ENCODE results near the gene KIF5C.

Gene KIF5C

GRCh38 chr2:148885209-148885608 is 10.2 kb downstream of the KIF5C start:
- H2AK5ac ChIP-seq (ENCODE audit: low read length, severe bottlenecking): no peak overlapping the region
- H4K8ac ChIP-seq (ENCODE audit: low read length): no peak overlapping the region
- peaks cover 46 to 47% of the 10 kb centered on the region in 2 experiments for H3K27me3 ChIP-seq (ENCODE audit: control insufficient read depth in 1 of 2, insufficient read depth in 1 of 2, low read length in 2 of 2)
- no peaks in the 10 kb centered on the region for H3K79me1 ChIP-seq (replicated peaks; ENCODE audit: low read length, poor library complexity, severe bottlenecking)
- H3K18ac ChIP-seq (ENCODE audit: low read depth in 1 of 2, low read length in 2 of 2): no peak overlapping the region
- no peak overlapping the region for H4K91ac ChIP-seq (ENCODE audit: low read length)
- H3K4ac ChIP-seq (ENCODE audit: low read depth in 1 of 2, low read length in 2 of 2): no peak overlapping the region
- H2BK120ac ChIP-seq (ENCODE audit: low read depth, low read length): no peak overlapping the region
- H3K23ac ChIP-seq (ENCODE audit: low read length in 2 of 2): no peak overlapping the region
- H3K4me2 ChIP-seq (ENCODE audit: low read length, poor library complexity, severe bottlenecking): no peak overlapping the region
- WGBS: 87% methylated on average over 9 of the region's 10 CpGs
- no peak overlapping the region for H2AFZ ChIP-seq (ENCODE audit: low read depth, low read length)
- H2BK15ac ChIP-seq (ENCODE audit: low read depth, poor library complexity, severe bottlenecking): no peak overlapping the region
- H3K9ac ChIP-seq (ENCODE audit: low read length): no peak overlapping the region
- no peaks in the 10 kb centered on the region for H3K36me3 ChIP-seq (ENCODE audit: control insufficient read depth in 1 of 2, insufficient read depth in 2 of 2, low read depth in 1 of 2, low read length in 2 of 2)
- no peak for DNase-seq
- no peak overlapping the region for H3K14ac ChIP-seq (ENCODE audit: low read length in 2 of 2)
- peaks cover 7% of the 10 kb centered on the region for H3K4me1 ChIP-seq (ENCODE audit: control insufficient read depth, insufficient read depth, low read depth, low read length)
- no peak overlapping the region for H2BK5ac ChIP-seq (ENCODE audit: low read depth, low read length, poor library complexity, severe bottlenecking)
- peaks cover 6% of the 10 kb centered on the region for H3K9me3 ChIP-seq (ENCODE audit: control insufficient read depth, low read length)
- H3K27ac ChIP-seq (ENCODE audit: low read length, poor library complexity, severe bottlenecking): no peak overlapping the region
- no peak overlapping the region for H2BK12ac ChIP-seq (ENCODE audit: low read length in 2 of 2)
- no peak overlapping the region for H3K4me3 ChIP-seq (ENCODE audit: insufficient read depth in 1 of 2, low read depth in 1 of 2, low read length in 2 of 2)

- H3K9me3 ChIP-seq (ENCODE audit: control insufficient read depth, low read length): no peaks in the 10 kb centered on the region
- no peak overlapping the region for H3K4me3 ChIP-seq (ENCODE audit: insufficient read depth in 1 of 2, low read depth in 1 of 2, low read length in 2 of 2)
- whole genome bisulfite sequencing: 37% methylated on average over 3 of the region's 3 CpGs
- no peak overlapping the region for H2AK5ac ChIP-seq (ENCODE audit: low read length, severe bottlenecking)
- H3K14ac ChIP-seq (ENCODE audit: low read length in 2 of 2): peak overlapping the region in 1 of 2 experiments; percentile 48
- H3K79me1 ChIP-seq (replicated peaks; ENCODE audit: low read length, poor library complexity, severe bottlenecking): no peaks in the 10 kb centered on the region
- no peak overlapping the region for H4K91ac ChIP-seq (ENCODE audit: low read length)
- H3K27me3 ChIP-seq (ENCODE audit: control insufficient read depth in 1 of 2, insufficient read depth in 1 of 2, low read length in 2 of 2): peaks cover 46 to 51% of the 10 kb centered on the region in 2 experiments
- no peak overlapping the region for H3K23ac ChIP-seq (ENCODE audit: low read length in 2 of 2)
- H3K4ac ChIP-seq (ENCODE audit: low read depth in 1 of 2, low read length in 2 of 2): no peak overlapping the region
- no peak for DNase-seq
- no peak overlapping the region for H4K8ac ChIP-seq (ENCODE audit: low read length)
- no peak overlapping the region for H3K27ac ChIP-seq (ENCODE audit: low read length, poor library complexity, severe bottlenecking)
- H2BK15ac ChIP-seq (ENCODE audit: low read depth, poor library complexity, severe bottlenecking): no peak overlapping the region
- H3K9ac ChIP-seq (ENCODE audit: low read length): no peak overlapping the region
- H3K18ac ChIP-seq (ENCODE audit: low read depth in 1 of 2, low read length in 2 of 2): no peak overlapping the region
- no peaks in the 10 kb centered on the region for H3K36me3 ChIP-seq (ENCODE audit: control insufficient read depth in 1 of 2, insufficient read depth in 2 of 2, low read depth in 1 of 2, low read length in 2 of 2)
- H3K4me1 ChIP-seq (ENCODE audit: control insufficient read depth, insufficient read depth, low read depth, low read length): peaks cover 7% of the 10 kb centered on the region
- no peak overlapping the region for H2BK12ac ChIP-seq (ENCODE audit: low read length in 2 of 2)
- H2BK120ac ChIP-seq (ENCODE audit: low read depth, low read length): no peak overlapping the region
- H2AFZ ChIP-seq (ENCODE audit: low read depth, low read length): no peak overlapping the region
- no peak overlapping the region for H3K4me2 ChIP-seq (ENCODE audit: low read length, poor library complexity, severe bottlenecking)
- no peak overlapping the region for H2BK5ac ChIP-seq (ENCODE audit: low read depth, low read length, poor library complexity, severe bottlenecking)
Measured at GRCh38 chr2:148885988-148886387, 11.0 kb downstream of the KIF5C start.

- no peaks in the 10 kb centered on the region for H3K79me1 ChIP-seq (replicated peaks; ENCODE audit: low read length, poor library complexity, severe bottlenecking)
- no peak overlapping the region for H4K8ac ChIP-seq (ENCODE audit: low read length)
- no peak overlapping the region for H3K18ac ChIP-seq (ENCODE audit: low read depth in 1 of 2, low read length in 2 of 2)
- DNase-seq: no peak
- no peak overlapping the region for H2AFZ ChIP-seq (ENCODE audit: low read depth, low read length)
- H3K23ac ChIP-seq (ENCODE audit: low read length in 2 of 2): peak overlapping the region in 1 of 2 experiments; percentile 14
- no peak overlapping the region for H2BK120ac ChIP-seq (ENCODE audit: low read depth, low read length)
- H2AK5ac ChIP-seq (ENCODE audit: low read length, severe bottlenecking): no peak overlapping the region
- peak overlapping the region; percentile 49 for H3K4me2 ChIP-seq (ENCODE audit: low read length, poor library complexity, severe bottlenecking)
- WGBS: 22% methylated on average over 12 of the region's 19 CpGs
- H3K36me3 ChIP-seq (ENCODE audit: control insufficient read depth in 1 of 2, insufficient read depth in 2 of 2, low read depth in 1 of 2, low read length in 2 of 2): no peaks in the 10 kb centered on the region
- H3K27ac ChIP-seq (ENCODE audit: low read length, poor library complexity, severe bottlenecking): no peak overlapping the region
- H3K14ac ChIP-seq (ENCODE audit: low read length in 2 of 2): no peak overlapping the region
- H2BK5ac ChIP-seq (ENCODE audit: low read depth, low read length, poor library complexity, severe bottlenecking): no peak overlapping the region
- peaks cover 42 to 45% of the 10 kb centered on the region in 2 experiments for H3K27me3 ChIP-seq (ENCODE audit: control insufficient read depth in 1 of 2, insufficient read depth in 1 of 2, low read length in 2 of 2)
- peaks cover 7% of the 10 kb centered on the region for H3K4me1 ChIP-seq (ENCODE audit: control insufficient read depth, insufficient read depth, low read depth, low read length)
- H3K9ac ChIP-seq (ENCODE audit: low read length): peak overlapping the region; percentile 68
- H3K9me3 ChIP-seq (ENCODE audit: control insufficient read depth, low read length): peaks cover 6% of the 10 kb centered on the region
- H3K4me3 ChIP-seq (ENCODE audit: insufficient read depth in 1 of 2, low read depth in 1 of 2, low read length in 2 of 2): peak overlapping the region in 1 of 2 experiments; percentile 82
- H2BK15ac ChIP-seq (ENCODE audit: low read depth, poor library complexity, severe bottlenecking): no peak overlapping the region
- no peak overlapping the region for H2BK12ac ChIP-seq (ENCODE audit: low read length in 2 of 2)
- no peak overlapping the region for H3K4ac ChIP-seq (ENCODE audit: low read depth in 1 of 2, low read length in 2 of 2)
- H4K91ac ChIP-seq (ENCODE audit: low read length): no peak overlapping the region
Measured at GRCh38 chr2:148887350-148888002, 12.4 kb downstream of the KIF5C start.

GRCh38 chr2:148888003-148888501 is 13.0 kb downstream of the KIF5C start:
- no peak overlapping the region for H2BK5ac ChIP-seq (ENCODE audit: low read depth, low read length, poor library complexity, severe bottlenecking)
- peak overlapping the region in 1 of 2 experiments; percentile 14 for H3K23ac ChIP-seq (ENCODE audit: low read length in 2 of 2)
- no peak overlapping the region for H3K4ac ChIP-seq (ENCODE audit: low read depth in 1 of 2, low read length in 2 of 2)
- no peak overlapping the region for H3K14ac ChIP-seq (ENCODE audit: low read length in 2 of 2)
- H2BK12ac ChIP-seq (ENCODE audit: low read length in 2 of 2): no peak overlapping the region
- DNase-seq: no peak
- no peak overlapping the region for H4K8ac ChIP-seq (ENCODE audit: low read length)
- no peak overlapping the region for H2AK5ac ChIP-seq (ENCODE audit: low read length, severe bottlenecking)
- H3K79me1 ChIP-seq (replicated peaks; ENCODE audit: low read length, poor library complexity, severe bottlenecking): no peaks in the 10 kb centered on the region
- H3K4me2 ChIP-seq (ENCODE audit: low read length, poor library complexity, severe bottlenecking): peak overlapping the region; percentile 49
- peaks cover 7% of the 10 kb centered on the region for H3K4me1 ChIP-seq (ENCODE audit: control insufficient read depth, insufficient read depth, low read depth, low read length)
- no peak overlapping the region for H2BK15ac ChIP-seq (ENCODE audit: low read depth, poor library complexity, severe bottlenecking)
- H3K27ac ChIP-seq (ENCODE audit: low read length, poor library complexity, severe bottlenecking): no peak overlapping the region
- no peak overlapping the region for H4K91ac ChIP-seq (ENCODE audit: low read length)
- H3K18ac ChIP-seq (ENCODE audit: low read depth in 1 of 2, low read length in 2 of 2): no peak overlapping the region
- H2BK120ac ChIP-seq (ENCODE audit: low read depth, low read length): no peak overlapping the region
- H3K9ac ChIP-seq (ENCODE audit: low read length): peak overlapping the region; percentile 68
- peaks cover 42 to 44% of the 10 kb centered on the region in 2 experiments for H3K27me3 ChIP-seq (ENCODE audit: control insufficient read depth in 1 of 2, insufficient read depth in 1 of 2, low read length in 2 of 2)
- H3K9me3 ChIP-seq (ENCODE audit: control insufficient read depth, low read length): peaks cover 10% of the 10 kb centered on the region
- H2AFZ ChIP-seq (ENCODE audit: low read depth, low read length): peak overlapping the region; percentile 42
- WGBS: 5% methylated on average over 34 of the region's 34 CpGs
- H3K36me3 ChIP-seq (ENCODE audit: control insufficient read depth in 1 of 2, insufficient read depth in 2 of 2, low read depth in 1 of 2, low read length in 2 of 2): no peaks in the 10 kb centered on the region
- H3K4me3 ChIP-seq (ENCODE audit: insufficient read depth in 1 of 2, low read depth in 1 of 2, low read length in 2 of 2): peak overlapping the region; percentile 9 to 82

Measured in mesenchymal stem cell (in vitro differentiated cells and primary cell).